Mesothelial cell of epicardium (in vitro differentiated cells): ENCODE measurements around the gene UBXN1. TPM values are rescaled to one million over a fixed set of nuclear protein-coding genes. Genes with fewer than 3 reads are reported as not detected.
A peak's percentile ranks its signal among the peaks of the same experiment; 100 is the strongest.

Experiments used
- DNase-seq, 2 experiments: peaks; one replicate each; pipeline ENCODE4 v3.0.0; 2021; ENCODE audit warnings: low spot score in 2 of 2; ENCODE audit not compliant: unreplicated experiment in 2 of 2
- H3K27ac Mint-ChIP-seq: 2 replicates; pipeline ENCODE4 v1.8.0; 2021; ENCODE audit warnings: mixed read lengths
- H3K27me3 Mint-ChIP-seq: 2 replicates; pipeline ENCODE4 v1.8.0; 2021; ENCODE audit warnings: low read depth, mixed read lengths
- H3K36me3 Mint-ChIP-seq: 2 replicates; pipeline ENCODE4 v1.8.0; 2021; ENCODE audit warnings: mixed read lengths
- H3K4me1 Mint-ChIP-seq: 2 replicates; pipeline ENCODE4 v1.8.0; 2021; ENCODE audit warnings: mixed read lengths
- H3K4me3 Mint-ChIP-seq: 2 replicates; pipeline ENCODE4 v1.8.0; 2021; ENCODE audit warnings: mild to moderate bottlenecking, moderate library complexity, mixed read lengths
- H3K9me3 Mint-ChIP-seq: 2 replicates; pipeline ENCODE4 v1.8.0; 2021; ENCODE audit warnings: mixed read lengths
- CTCF ChIP-seq: fragments of 200-600 bp; sonication (generic); IDR thresholded peaks from one replicate; pipeline ENCODE4 v1.5.0; 2021; ENCODE audit warnings: antibody characterized with exemption; ENCODE audit not compliant: unreplicated experiment
- total RNA-seq: library from RNA; stranded (reverse); gene quantifications from 3 replicates; pipeline ENCODE4 v1.2.1, GENCODE V29; 2021

UBXN1 gene, protein sequence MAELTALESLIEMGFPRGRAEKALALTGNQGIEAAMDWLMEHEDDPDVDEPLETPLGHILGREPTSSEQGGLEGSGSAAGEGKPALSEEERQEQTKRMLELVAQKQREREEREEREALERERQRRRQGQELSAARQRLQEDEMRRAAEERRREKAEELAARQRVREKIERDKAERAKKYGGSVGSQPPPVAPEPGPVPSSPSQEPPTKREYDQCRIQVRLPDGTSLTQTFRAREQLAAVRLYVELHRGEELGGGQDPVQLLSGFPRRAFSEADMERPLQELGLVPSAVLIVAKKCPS
- total RNA-seq, result 112 to 119 TPM (median 118 TPM) in 3 replicates

GRCh38 chr11:62678770-62679696, at the start of gene UBXN1:
Gene UBXN1, minus strand, starts transcription at chr11:62679073. Its CDS starts 150 bp downstream, at chr11:62678923.
- Mint-ChIP-seq H3K9me3 (no peaks in the 10 kb centered on the region), H3K27ac (peak within 1 kb of the TSS; percentile 98), H3K4me1 (peaks cover 26% of the 10 kb centered on the region), H3K4me3 (peak within 1 kb of the TSS; percentile 91), H3K36me3 (peaks cover 15% of the 10 kb centered on the region), H3K27me3 (no peaks in the 10 kb centered on the region)
- TF ChIP-seq CTCF, result no peak
- DNase-seq, result peak; percentile 54 to 83

DNA sequence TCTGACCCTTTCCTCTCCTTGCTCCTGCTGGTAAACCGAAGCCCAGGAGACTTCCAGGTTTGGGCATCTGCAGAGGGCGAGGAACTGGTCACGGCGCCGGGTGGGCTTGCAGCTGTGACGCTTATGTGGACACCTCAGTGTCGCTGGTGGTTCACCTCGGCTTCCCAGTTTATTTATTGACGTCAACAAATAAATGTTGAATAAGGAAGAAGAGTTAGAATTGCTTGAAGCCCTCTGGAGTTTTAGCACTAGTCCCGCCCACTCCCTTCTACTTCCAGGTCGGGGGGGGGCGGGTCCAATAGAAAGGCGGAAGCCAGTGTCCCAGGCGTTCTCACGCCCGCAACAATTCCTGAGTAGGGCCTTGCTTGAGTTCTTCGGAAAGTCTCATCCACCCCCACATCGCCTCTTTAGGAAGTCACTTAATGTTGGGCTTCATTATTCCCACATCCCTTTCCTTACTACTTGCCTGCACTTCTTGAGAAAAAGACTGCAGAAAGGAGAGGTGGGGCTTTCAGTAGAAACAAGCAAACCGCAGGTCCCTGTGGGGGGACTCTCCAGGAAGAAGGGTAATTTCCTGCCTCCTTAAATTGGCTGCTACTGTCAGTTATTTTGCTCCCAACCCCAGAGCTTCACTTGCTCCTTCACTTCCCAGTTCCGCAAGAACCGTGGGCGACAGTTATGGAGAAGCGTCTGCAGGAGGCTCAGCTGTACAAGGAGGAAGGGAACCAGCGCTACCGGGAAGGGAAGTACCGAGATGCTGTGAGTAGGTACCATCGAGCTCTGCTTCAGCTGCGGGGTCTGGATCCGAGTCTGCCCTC, 49.5 kb upstream of the UBXN1 start, which contains the start of gene TTC9C:
Gene TTC9C (plus strand): TSS at position 316 of the 818 bp plus-strand sequence. CDS start 363 bp downstream, at position 679.
- Mint-ChIP-seq H3K27ac (peak within 1 kb of the TSS; percentile 100), H3K4me1 (peaks cover 45% of the 10 kb centered on the region), H3K4me3 (peak within 1 kb of the TSS; percentile 95), H3K27me3 (no peaks in the 10 kb centered on the region), H3K36me3 (peaks cover 9% of the 10 kb centered on the region), H3K9me3 (no peaks in the 10 kb centered on the region)
- TF ChIP-seq CTCF, result no peak
- DNase-seq, result peak; percentile 76 to 80

- peak; percentile 68 to 79 for DNase-seq
- peaks cover 5% of the 10 kb centered on the region for H3K36me3 Mint-ChIP-seq
- H3K4me3 Mint-ChIP-seq, result peak overlapping the region; percentile 95
- peaks cover 46% of the 10 kb centered on the region for H3K4me1 Mint-ChIP-seq
- no peak for TF ChIP-seq CTCF
- H3K27ac Mint-ChIP-seq, result peak overlapping the region; percentile 100
- H3K27me3 Mint-ChIP-seq, result no peaks in the 10 kb centered on the region
- no peaks in the 10 kb centered on the region for H3K9me3 Mint-ChIP-seq
These were observed 48.9 kb upstream of the UBXN1 start for GRCh38 chr11:62727872-62728170.

GRCh38 chr11:62727165-62727871, 48.4 kb upstream of the UBXN1 start, which contains the start of gene HNRNPUL2:
Gene HNRNPUL2, minus strand, starts transcription at chr11:62727457. Its CDS starts 301 bp downstream, at chr11:62727156.
- DNase-seq, result peak; percentile 98 to 99
- H3K4me1 Mint-ChIP-seq, result peaks cover 46% of the 10 kb centered on the region
- peak within 1 kb of the TSS; percentile 100 for H3K27ac Mint-ChIP-seq
- no peaks in the 10 kb centered on the region for H3K9me3 Mint-ChIP-seq
- TF ChIP-seq CTCF, result no peak
- H3K27me3 Mint-ChIP-seq, result no peaks in the 10 kb centered on the region
- peaks cover 10% of the 10 kb centered on the region for H3K36me3 Mint-ChIP-seq
- peak within 1 kb of the TSS; percentile 95 for H3K4me3 Mint-ChIP-seq

GRCh38 chr11:62726915-62727164, 48.0 kb upstream of the UBXN1 start:
- H3K36me3 Mint-ChIP-seq, result peaks cover 15% of the 10 kb centered on the region
- no peak for DNase-seq
- peak overlapping the region; percentile 100 for H3K27ac Mint-ChIP-seq
- peak overlapping the region; percentile 95 for H3K4me3 Mint-ChIP-seq
- H3K27me3 Mint-ChIP-seq, result no peaks in the 10 kb centered on the region
- TF ChIP-seq CTCF, result no peak
- H3K4me1 Mint-ChIP-seq, result peaks cover 49% of the 10 kb centered on the region
- H3K9me3 Mint-ChIP-seq, result no peaks in the 10 kb centered on the region
